Uterus (tissue), 2 donors: Measurements from ENCODE around the gene C2orf42.
"Not testable (repeated sequence)": the region's sequence is repeated elsewhere in the genome, so short reads cannot be mapped to it uniquely, and the experiment has no call there.

ENCODE experiments used
- CTCF ChIP-seq, 4 experiments: fragments of 200-600 bp in 2 of 4; fragments of 450-650 bp in 2 of 4; sonication (generic) in 2 of 4; IDR thresholded peaks; one replicate each; pipeline ENCODE4 v1.5.1; 2016 to 2019; ENCODE audit warnings: antibody characterized with exemption in 4 of 4, mild to moderate bottlenecking in 2 of 4, moderate library complexity in 1 of 4
- POLR2A ChIP-seq, 2 donors: fragments of 450-650 bp; IDR thresholded peaks; one replicate each; pipeline ENCODE4 v1.6.1; 2016; ENCODE audit warnings: antibody characterized with exemption in 2 of 2, mild to moderate bottlenecking in 1 of 2, moderate library complexity in 1 of 2

- TF ChIP-seq CTCF, POLR2A (IDR thresholded peaks at IDR 0.05): not testable (repeated sequence)
These were observed 3.6 kb downstream of the C2orf42 start for GRCh38 chr2:70187170-70187569.
